ENCODE results near the gene KIF13A. TPM values are rescaled to one million over a fixed set of nuclear protein-coding genes. Genes with fewer than 3 reads are reported as not detected.
"Not testable (repeated sequence)": the region's sequence is repeated elsewhere in the genome, so short reads cannot be mapped to it uniquely, and the experiment has no call there.

KIF13A gene
- total RNA-seq, 1 donor from 2014 or later = 38.4 TPM

- Mint-ChIP-seq H3K4me1 (ENCODE audit: low read depth, unreplicated experiment) (no peaks in the 10 kb centered on the region), H3K4me3 (ENCODE audit: unreplicated experiment) (no peak overlapping the region), H3K27ac (ENCODE audit: unreplicated experiment) (no peak overlapping the region), H3K36me3 (ENCODE audit: low read depth, unreplicated experiment) (peaks cover 2% of the 10 kb centered on the region), H3K9me3 (ENCODE audit: unreplicated experiment) (peaks cover 1% of the 10 kb centered on the region), H3K27me3 (ENCODE audit: low read depth, unreplicated experiment) (no peaks in the 10 kb centered on the region)
- no peaks in the 10 kb centered on the region for H3K4me1 ChIP-seq (ENCODE audit: insufficient read depth, low read length)
- H2AFZ ChIP-seq (ENCODE audit: low read depth, low read length) = no peak overlapping the region
- H4K20me1 ChIP-seq (ENCODE audit: insufficient read depth, low read length) = no peaks in the 10 kb centered on the region
- no peak for DNase-seq (ENCODE audit: low read depth)
- no peaks in the 10 kb centered on the region for H3K9me3 ChIP-seq (ENCODE audit: insufficient read depth, low read depth, low read length)
- no peak overlapping the region for H3K9ac ChIP-seq (ENCODE audit: low read length)
- no peak overlapping the region for H3K4me2 ChIP-seq (ENCODE audit: low read length)
- no peak overlapping the region for H3K4me3 ChIP-seq (ENCODE audit: insufficient read depth, low read depth, low read length)
- FAIRE-seq = no peak
- no peak overlapping the region for H3K27ac ChIP-seq (ENCODE audit: low read depth, low read length)
- no peaks in the 10 kb centered on the region for H3K79me2 ChIP-seq (ENCODE audit: insufficient read depth, low read length)
- TF ChIP-seq CTCF (IDR thresholded peaks at IDR 0.05; ENCODE audit: insufficient read depth, low read depth, low read length) (no peak), EZH2 (IDR thresholded peaks at IDR 0.05; ENCODE audit: insufficient read depth, low read length) (no peak)
- H3K36me3 ChIP-seq (ENCODE audit: insufficient read depth, low read length) = peaks cover 2% of the 10 kb centered on the region
- no peaks in the 10 kb centered on the region for H3K27me3 ChIP-seq (ENCODE audit: insufficient read depth, low read length)
Observed at GRCh38 chr6:17758119-17758518, 229.3 kb downstream of the KIF13A start.

GRCh38 chr6:17754254-17754653, 233.2 kb downstream of the KIF13A start:
- H3K36me3 ChIP-seq (ENCODE audit: insufficient read depth, low read length) = no peaks in the 10 kb centered on the region
- no peak overlapping the region for H3K9ac ChIP-seq (ENCODE audit: low read length)
- FAIRE-seq (no peak), DNase-seq (ENCODE audit: low read depth) (no peak)
- H3K4me1 ChIP-seq (ENCODE audit: insufficient read depth, low read length) = no peaks in the 10 kb centered on the region
- Mint-ChIP-seq H3K27ac (ENCODE audit: unreplicated experiment) (no peak overlapping the region), H3K9me3 (ENCODE audit: unreplicated experiment) (peaks cover 1% of the 10 kb centered on the region), H3K36me3 (ENCODE audit: low read depth, unreplicated experiment) (no peaks in the 10 kb centered on the region), H3K4me1 (ENCODE audit: low read depth, unreplicated experiment) (no peaks in the 10 kb centered on the region), H3K4me3 (ENCODE audit: unreplicated experiment) (no peak overlapping the region), H3K27me3 (ENCODE audit: low read depth, unreplicated experiment) (no peaks in the 10 kb centered on the region)
- H3K27me3 ChIP-seq (ENCODE audit: insufficient read depth, low read length) = no peaks in the 10 kb centered on the region
- H2AFZ ChIP-seq (ENCODE audit: low read depth, low read length) = no peak overlapping the region
- H4K20me1 ChIP-seq (ENCODE audit: insufficient read depth, low read length) = no peaks in the 10 kb centered on the region
- no peak overlapping the region for H3K4me3 ChIP-seq (ENCODE audit: insufficient read depth, low read depth, low read length)
- H3K9me3 ChIP-seq (ENCODE audit: insufficient read depth, low read depth, low read length) = no peaks in the 10 kb centered on the region
- H3K4me2 ChIP-seq (ENCODE audit: low read length) = no peak overlapping the region
- H3K79me2 ChIP-seq (ENCODE audit: insufficient read depth, low read length) = no peaks in the 10 kb centered on the region
- H3K27ac ChIP-seq (ENCODE audit: low read depth, low read length) = no peak overlapping the region
- TF ChIP-seq EZH2 (IDR thresholded peaks at IDR 0.05; ENCODE audit: insufficient read depth, low read length) (no peak), CTCF (IDR thresholded peaks at IDR 0.05; ENCODE audit: insufficient read depth, low read depth, low read length) (no peak)

- H3K4me3 ChIP-seq (ENCODE audit: insufficient read depth, low read depth, low read length); H3K4me1 Mint-ChIP-seq (ENCODE audit: low read depth, unreplicated experiment); H3K27ac Mint-ChIP-seq (ENCODE audit: unreplicated experiment); H3K4me2 ChIP-seq (ENCODE audit: low read length); FAIRE-seq; H3K27me3 ChIP-seq (ENCODE audit: insufficient read depth, low read length); H3K36me3 ChIP-seq (ENCODE audit: insufficient read depth, low read length); DNase-seq (ENCODE audit: low read depth); H4K20me1 ChIP-seq (ENCODE audit: insufficient read depth, low read length); H3K9ac ChIP-seq (ENCODE audit: low read length); H3K79me2 ChIP-seq (ENCODE audit: insufficient read depth, low read length); H3K36me3 Mint-ChIP-seq (ENCODE audit: low read depth, unreplicated experiment); H2AFZ ChIP-seq (ENCODE audit: low read depth, low read length); H3K4me1 ChIP-seq (ENCODE audit: insufficient read depth, low read length); H3K27ac ChIP-seq (ENCODE audit: low read depth, low read length); H3K27me3 Mint-ChIP-seq (ENCODE audit: low read depth, unreplicated experiment); H3K4me3 Mint-ChIP-seq (ENCODE audit: unreplicated experiment); H3K9me3 ChIP-seq (ENCODE audit: insufficient read depth, low read depth, low read length); H3K9me3 Mint-ChIP-seq (ENCODE audit: unreplicated experiment): not testable (repeated sequence)
Observed at GRCh38 chr6:17745324-17745723, 242.1 kb downstream of the KIF13A start.

GRCh38 chr6:17744757-17745308, 242.6 kb downstream of the KIF13A start:
- not testable (repeated sequence) for FAIRE-seq; H3K27me3 Mint-ChIP-seq (ENCODE audit: low read depth, unreplicated experiment)

More at GRCh38 chr6:17744757-17745308, 242.6 kb downstream of the KIF13A start:
- H3K36me3 ChIP-seq (ENCODE audit: insufficient read depth, low read length); H3K4me3 ChIP-seq (ENCODE audit: insufficient read depth, low read depth, low read length); H3K36me3 Mint-ChIP-seq (ENCODE audit: low read depth, unreplicated experiment); H4K20me1 ChIP-seq (ENCODE audit: insufficient read depth, low read length); H3K4me1 Mint-ChIP-seq (ENCODE audit: low read depth, unreplicated experiment); H3K4me3 Mint-ChIP-seq (ENCODE audit: unreplicated experiment); H3K4me1 ChIP-seq (ENCODE audit: insufficient read depth, low read length); H3K27ac ChIP-seq (ENCODE audit: low read depth, low read length); H2AFZ ChIP-seq (ENCODE audit: low read depth, low read length); DNase-seq (ENCODE audit: low read depth); H3K9me3 Mint-ChIP-seq (ENCODE audit: unreplicated experiment); H3K9ac ChIP-seq (ENCODE audit: low read length); H3K79me2 ChIP-seq (ENCODE audit: insufficient read depth, low read length); H3K27me3 ChIP-seq (ENCODE audit: insufficient read depth, low read length); H3K4me2 ChIP-seq (ENCODE audit: low read length); H3K9me3 ChIP-seq (ENCODE audit: insufficient read depth, low read depth, low read length); H3K27ac Mint-ChIP-seq (ENCODE audit: unreplicated experiment): not testable (repeated sequence)
